ENCODE measurements around the gene BFSP1.

BFSP1 gene

GRCh38 chr20:17530153-17530552, 1.0 kb downstream of the BFSP1 start:
- peaks cover 4% of the 10 kb centered on the region for H3K4me1 ChIP-seq (ENCODE audit: control insufficient read depth, insufficient read depth, low read length)
- no peak overlapping the region for H3K9ac ChIP-seq (ENCODE audit: low read length)
- no peaks in the 10 kb centered on the region for H3K36me3 ChIP-seq (ENCODE audit: control insufficient read depth, insufficient read depth, low read length)
- H3K4me3 ChIP-seq (ENCODE audit: low read length): no peak overlapping the region
- H3K27me3 ChIP-seq (ENCODE audit: control insufficient read depth, insufficient read depth, low read length): no peaks in the 10 kb centered on the region
- H3K27ac ChIP-seq (ENCODE audit: low read depth, low read length): no peak overlapping the region

GRCh38 chr20:17529586-17529985, 1.6 kb downstream of the BFSP1 start:
- no peaks in the 10 kb centered on the region for H3K36me3 ChIP-seq (ENCODE audit: control insufficient read depth, insufficient read depth, low read length)
- H3K4me1 ChIP-seq (ENCODE audit: control insufficient read depth, insufficient read depth, low read length): peaks cover 4% of the 10 kb centered on the region
- H3K4me3 ChIP-seq (ENCODE audit: low read length): no peak overlapping the region
- H3K27ac ChIP-seq (ENCODE audit: low read depth, low read length): no peak overlapping the region
- no peaks in the 10 kb centered on the region for H3K27me3 ChIP-seq (ENCODE audit: control insufficient read depth, insufficient read depth, low read length)
- H3K9ac ChIP-seq (ENCODE audit: low read length): no peak overlapping the region

- Histone ChIP-seq H3K27me3 (ENCODE audit: control insufficient read depth, insufficient read depth, low read length) (no peaks in the 10 kb centered on the region), H3K4me3 (ENCODE audit: low read length) (no peak overlapping the region), H3K9ac (ENCODE audit: low read length) (no peak overlapping the region), H3K4me1 (ENCODE audit: control insufficient read depth, insufficient read depth, low read length) (no peaks in the 10 kb centered on the region), H3K36me3 (ENCODE audit: control insufficient read depth, insufficient read depth, low read length) (no peaks in the 10 kb centered on the region), H3K27ac (ENCODE audit: low read depth, low read length) (no peak overlapping the region)
Observed at GRCh38 chr20:17525650-17526049, 5.5 kb downstream of the BFSP1 start.

GRCh38 chr20:17525132-17525531, 6.0 kb downstream of the BFSP1 start:
- no peak overlapping the region for H3K4me3 ChIP-seq (ENCODE audit: low read length)

GRCh38 chr20:17524560-17524959, 6.6 kb downstream of the BFSP1 start:
- Histone ChIP-seq H3K27ac (ENCODE audit: low read depth, low read length) (no peak overlapping the region), H3K4me3 (ENCODE audit: low read length) (no peak overlapping the region), H3K9ac (ENCODE audit: low read length) (no peak overlapping the region), H3K36me3 (ENCODE audit: control insufficient read depth, insufficient read depth, low read length) (no peaks in the 10 kb centered on the region), H3K4me1 (ENCODE audit: control insufficient read depth, insufficient read depth, low read length) (no peaks in the 10 kb centered on the region), H3K27me3 (ENCODE audit: control insufficient read depth, insufficient read depth, low read length) (no peaks in the 10 kb centered on the region)

More at GRCh38 chr20:17525132-17525531, 6.0 kb downstream of the BFSP1 start:
- Histone ChIP-seq H3K27me3 (ENCODE audit: control insufficient read depth, insufficient read depth, low read length) (no peaks in the 10 kb centered on the region), H3K36me3 (ENCODE audit: control insufficient read depth, insufficient read depth, low read length) (no peaks in the 10 kb centered on the region), H3K9ac (ENCODE audit: low read length) (no peak overlapping the region), H3K27ac (ENCODE audit: low read depth, low read length) (no peak overlapping the region), H3K4me1 (ENCODE audit: control insufficient read depth, insufficient read depth, low read length) (no peaks in the 10 kb centered on the region)

- no peak overlapping the region for H3K4me3 ChIP-seq (ENCODE audit: low read length)
- no peak overlapping the region for H3K27ac ChIP-seq (ENCODE audit: low read depth, low read length)
- no peak overlapping the region for H3K9ac ChIP-seq (ENCODE audit: low read length)
- H3K4me1 ChIP-seq (ENCODE audit: control insufficient read depth, insufficient read depth, low read length): no peaks in the 10 kb centered on the region
- H3K36me3 ChIP-seq (ENCODE audit: control insufficient read depth, insufficient read depth, low read length): no peaks in the 10 kb centered on the region
- H3K27me3 ChIP-seq (ENCODE audit: control insufficient read depth, insufficient read depth, low read length): no peaks in the 10 kb centered on the region
Observed at GRCh38 chr20:17523326-17523725, 7.9 kb downstream of the BFSP1 start.

- H3K27ac ChIP-seq (ENCODE audit: low read depth, low read length): no peak overlapping the region
- H3K4me3 ChIP-seq (ENCODE audit: low read length): no peak overlapping the region
- no peak overlapping the region for H3K9ac ChIP-seq (ENCODE audit: low read length)
- H3K4me1 ChIP-seq (ENCODE audit: control insufficient read depth, insufficient read depth, low read length): no peaks in the 10 kb centered on the region
- no peaks in the 10 kb centered on the region for H3K27me3 ChIP-seq (ENCODE audit: control insufficient read depth, insufficient read depth, low read length)
- H3K36me3 ChIP-seq (ENCODE audit: control insufficient read depth, insufficient read depth, low read length): no peaks in the 10 kb centered on the region
Observed at GRCh38 chr20:17522528-17522927, 8.7 kb downstream of the BFSP1 start.

- Histone ChIP-seq H3K36me3 (ENCODE audit: control insufficient read depth, insufficient read depth, low read length) (no peaks in the 10 kb centered on the region), H3K27me3 (ENCODE audit: control insufficient read depth, insufficient read depth, low read length) (no peaks in the 10 kb centered on the region), H3K4me3 (ENCODE audit: low read length) (no peak overlapping the region), H3K4me1 (ENCODE audit: control insufficient read depth, insufficient read depth, low read length) (no peaks in the 10 kb centered on the region), H3K9ac (ENCODE audit: low read length) (no peak overlapping the region), H3K27ac (ENCODE audit: low read depth, low read length) (no peak overlapping the region)
Observed at GRCh38 chr20:17520583-17520982, 10.6 kb downstream of the BFSP1 start.

GRCh38 chr20:17519606-17520285, 11.4 kb downstream of the BFSP1 start:
- no peak overlapping the region for H3K9ac ChIP-seq (ENCODE audit: low read length)
- H3K4me1 ChIP-seq (ENCODE audit: control insufficient read depth, insufficient read depth, low read length): no peaks in the 10 kb centered on the region
- no peak overlapping the region for H3K27ac ChIP-seq (ENCODE audit: low read depth, low read length)
- H3K36me3 ChIP-seq (ENCODE audit: control insufficient read depth, insufficient read depth, low read length): no peaks in the 10 kb centered on the region
- H3K27me3 ChIP-seq (ENCODE audit: control insufficient read depth, insufficient read depth, low read length): no peaks in the 10 kb centered on the region
- no peak overlapping the region for H3K4me3 ChIP-seq (ENCODE audit: low read length)

GRCh38 chr20:17518339-17519052, 12.7 kb downstream of the BFSP1 start:
- H3K4me3 ChIP-seq (ENCODE audit: low read length): no peak overlapping the region
- H3K27ac ChIP-seq (ENCODE audit: low read depth, low read length): no peak overlapping the region
- no peaks in the 10 kb centered on the region for H3K27me3 ChIP-seq (ENCODE audit: control insufficient read depth, insufficient read depth, low read length)
- no peak overlapping the region for H3K9ac ChIP-seq (ENCODE audit: low read length)
- no peaks in the 10 kb centered on the region for H3K36me3 ChIP-seq (ENCODE audit: control insufficient read depth, insufficient read depth, low read length)
- H3K4me1 ChIP-seq (ENCODE audit: control insufficient read depth, insufficient read depth, low read length): no peaks in the 10 kb centered on the region

GRCh38 chr20:17515053-17515452, 16.1 kb downstream of the BFSP1 start:
- no peaks in the 10 kb centered on the region for H3K36me3 ChIP-seq (ENCODE audit: control insufficient read depth, insufficient read depth, low read length)
- no peaks in the 10 kb centered on the region for H3K27me3 ChIP-seq (ENCODE audit: control insufficient read depth, insufficient read depth, low read length)
- no peak overlapping the region for H3K9ac ChIP-seq (ENCODE audit: low read length)
- H3K4me1 ChIP-seq (ENCODE audit: control insufficient read depth, insufficient read depth, low read length): no peaks in the 10 kb centered on the region
- no peak overlapping the region for H3K27ac ChIP-seq (ENCODE audit: low read depth, low read length)
- no peak overlapping the region for H3K4me3 ChIP-seq (ENCODE audit: low read length)

- Histone ChIP-seq H3K27me3 (ENCODE audit: control insufficient read depth, insufficient read depth, low read length) (no peaks in the 10 kb centered on the region), H3K36me3 (ENCODE audit: control insufficient read depth, insufficient read depth, low read length) (no peaks in the 10 kb centered on the region), H3K27ac (ENCODE audit: low read depth, low read length) (no peak overlapping the region), H3K4me3 (ENCODE audit: low read length) (no peak overlapping the region), H3K4me1 (ENCODE audit: control insufficient read depth, insufficient read depth, low read length) (no peaks in the 10 kb centered on the region), H3K9ac (ENCODE audit: low read length) (no peak overlapping the region)
Observed at GRCh38 chr20:17513939-17514338, 17.2 kb downstream of the BFSP1 start.

- Histone ChIP-seq H3K4me1 (ENCODE audit: control insufficient read depth, insufficient read depth, low read length) (no peaks in the 10 kb centered on the region), H3K36me3 (ENCODE audit: control insufficient read depth, insufficient read depth, low read length) (no peaks in the 10 kb centered on the region), H3K9ac (ENCODE audit: low read length) (no peak overlapping the region)
Observed at GRCh38 chr20:17511401-17511800, 19.8 kb downstream of the BFSP1 start.

More at GRCh38 chr20:17511401-17511800, 19.8 kb downstream of the BFSP1 start:
- no peak overlapping the region for H3K27ac ChIP-seq (ENCODE audit: low read depth, low read length)
- H3K4me3 ChIP-seq (ENCODE audit: low read length): no peak overlapping the region
- H3K27me3 ChIP-seq (ENCODE audit: control insufficient read depth, insufficient read depth, low read length): no peaks in the 10 kb centered on the region
